Measurements from ENCODE around the gene DSTYK.
"Not testable (repeated sequence)": the region's sequence is repeated elsewhere in the genome, so short reads cannot be mapped to it uniquely, and the experiment has no call there.

Gene DSTYK

GRCh38 chr1:205171369-205171768 is 40.1 kb downstream of the DSTYK start:
- peak in 1 of 2 donors; percentile 21 for DNase-seq

DNA sequence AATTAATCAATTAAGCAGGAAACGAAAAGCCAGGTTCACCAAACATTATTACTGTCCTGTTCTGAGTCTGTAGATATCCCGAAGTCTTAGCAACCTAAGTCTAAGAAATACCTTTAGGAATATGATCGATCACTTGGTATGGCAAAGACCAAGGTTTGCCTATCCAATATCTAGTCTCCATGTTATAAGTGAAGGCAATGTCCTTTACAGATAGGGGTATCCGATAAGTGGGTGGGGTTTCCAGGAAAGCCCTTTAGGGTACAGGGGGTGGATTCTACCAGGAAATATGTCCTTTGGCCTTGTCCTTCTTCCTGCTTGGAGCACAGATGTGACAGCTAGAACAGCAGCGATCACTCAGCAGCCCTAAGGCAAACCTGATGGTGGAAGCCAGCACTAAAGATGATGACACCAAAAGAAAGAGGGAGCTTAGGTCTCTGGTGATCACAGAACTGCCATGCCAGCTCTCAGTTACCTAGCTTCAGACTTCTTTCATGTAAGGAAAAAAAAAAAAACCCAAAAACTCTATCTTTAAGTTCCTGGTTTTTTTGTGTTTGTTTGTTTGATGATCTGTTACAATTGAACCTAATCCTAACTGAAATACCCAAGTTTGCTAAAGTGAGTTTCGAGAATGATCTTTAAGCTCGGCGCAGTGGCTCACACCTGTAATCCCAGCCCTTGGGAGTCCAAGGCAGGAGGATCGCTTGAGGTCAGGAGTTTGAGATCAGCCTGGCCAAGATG is 40.8 kb downstream of the DSTYK start:
- no peak for DNase-seq

- DNase-seq: no peak
These were observed 42.3 kb downstream of the DSTYK start for GRCh38 chr1:205169248-205169647.

DNA sequence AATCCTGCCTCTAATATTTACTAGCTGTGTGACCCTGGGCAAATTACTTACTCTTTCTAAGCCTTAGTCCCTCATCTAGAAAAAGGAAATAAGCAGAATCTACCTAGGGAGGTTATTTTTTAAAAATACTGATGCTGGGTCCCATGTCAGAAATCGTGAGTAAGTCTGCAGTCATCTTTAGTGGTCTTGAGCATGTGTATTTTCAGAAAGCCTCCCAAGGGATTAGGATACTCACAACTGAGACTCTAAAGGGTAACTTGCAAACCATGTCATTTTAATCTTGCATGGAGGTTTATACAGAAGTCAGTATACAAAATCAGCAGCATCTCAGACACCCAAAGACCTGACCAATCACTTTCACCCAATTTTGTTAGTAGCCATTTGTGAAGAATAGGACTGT is 43.2 kb downstream of the DSTYK start:
- DNase-seq: no peak

DNA sequence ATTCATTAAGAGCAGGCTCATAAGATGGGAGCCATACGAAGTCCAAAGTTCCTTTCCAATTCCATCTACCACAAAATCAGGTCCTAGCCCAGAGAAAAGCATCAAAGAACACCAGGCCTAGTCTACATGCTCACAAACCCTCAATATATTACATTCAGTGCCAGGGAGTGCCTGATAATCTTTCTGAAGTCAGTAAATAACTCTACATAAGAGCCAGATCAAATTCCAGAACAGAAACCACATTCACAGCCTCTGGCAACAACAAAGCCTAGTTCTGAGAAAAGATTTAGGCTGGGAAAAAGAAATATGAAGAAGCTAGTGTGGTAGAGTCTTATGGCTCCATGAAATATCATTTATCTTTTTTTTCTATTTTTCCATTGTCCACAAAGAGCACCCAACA is 49.2 kb downstream of the DSTYK start:
- DNase-seq: no peak

DNA sequence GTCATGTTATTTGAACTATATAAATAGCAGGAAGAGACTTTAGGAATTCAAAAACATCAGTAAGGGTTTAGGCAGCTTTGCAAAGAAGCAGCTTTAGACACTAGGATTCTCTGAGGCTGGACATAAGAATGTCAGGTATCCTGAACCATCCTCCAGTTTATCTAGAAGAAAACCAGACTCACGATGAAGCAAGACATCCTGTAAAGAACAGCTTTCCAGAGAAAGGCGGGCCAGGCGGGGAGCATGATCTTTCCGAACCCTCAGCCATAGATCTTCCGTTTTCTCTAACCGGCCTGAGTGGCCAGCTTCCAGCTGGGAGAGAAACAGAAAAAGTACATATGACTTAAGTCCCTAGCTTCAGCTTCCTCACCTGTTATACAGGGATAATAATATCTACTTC is 50.4 kb downstream of the DSTYK start:
- DNase-seq: no peak

- DNase-seq: no peak
These were observed 53.4 kb downstream of the DSTYK start for GRCh38 chr1:205158048-205158616.

DNA sequence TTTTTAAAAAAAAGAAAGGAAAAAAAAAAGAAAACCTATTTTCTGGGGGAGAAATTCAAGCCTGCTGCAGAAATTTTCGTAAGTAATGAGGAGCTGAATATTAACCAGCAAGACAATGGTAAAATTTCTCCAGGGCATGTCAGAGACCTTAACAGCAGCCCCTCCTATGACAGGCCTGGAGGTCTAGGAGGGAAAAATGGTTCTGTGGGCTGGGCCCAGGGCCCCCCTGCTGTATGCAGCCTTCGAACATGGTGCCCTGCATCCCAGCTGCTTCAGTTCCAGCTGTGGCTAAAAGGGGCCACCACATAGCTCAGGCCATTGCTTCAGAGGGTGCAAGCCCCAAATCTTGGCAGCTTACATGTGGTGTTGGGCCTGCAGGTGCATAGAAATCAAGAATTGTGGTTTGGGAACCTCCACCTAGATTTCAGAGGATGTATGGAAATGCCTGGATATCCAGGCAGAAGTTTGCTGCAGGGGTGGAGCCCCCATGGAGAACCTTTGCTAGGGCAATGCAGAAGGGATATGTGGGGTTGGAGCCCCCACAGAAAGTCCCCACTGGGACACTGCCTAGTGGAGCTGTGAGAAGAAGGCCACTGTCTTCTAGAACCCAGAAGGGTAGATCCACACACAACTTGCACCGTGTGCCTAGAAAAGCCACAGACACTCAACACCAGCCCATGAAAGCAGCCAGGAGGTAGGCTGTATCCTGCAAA is 55.7 kb downstream of the DSTYK start:
- not testable (repeated sequence) for DNase-seq

GRCh38 chr1:205152505-205152904 is 59.0 kb downstream of the DSTYK start:
- no peak for DNase-seq

GRCh38 chr1:205150651-205151428 is 60.7 kb downstream of the DSTYK start:
- no peak for DNase-seq

DNA sequence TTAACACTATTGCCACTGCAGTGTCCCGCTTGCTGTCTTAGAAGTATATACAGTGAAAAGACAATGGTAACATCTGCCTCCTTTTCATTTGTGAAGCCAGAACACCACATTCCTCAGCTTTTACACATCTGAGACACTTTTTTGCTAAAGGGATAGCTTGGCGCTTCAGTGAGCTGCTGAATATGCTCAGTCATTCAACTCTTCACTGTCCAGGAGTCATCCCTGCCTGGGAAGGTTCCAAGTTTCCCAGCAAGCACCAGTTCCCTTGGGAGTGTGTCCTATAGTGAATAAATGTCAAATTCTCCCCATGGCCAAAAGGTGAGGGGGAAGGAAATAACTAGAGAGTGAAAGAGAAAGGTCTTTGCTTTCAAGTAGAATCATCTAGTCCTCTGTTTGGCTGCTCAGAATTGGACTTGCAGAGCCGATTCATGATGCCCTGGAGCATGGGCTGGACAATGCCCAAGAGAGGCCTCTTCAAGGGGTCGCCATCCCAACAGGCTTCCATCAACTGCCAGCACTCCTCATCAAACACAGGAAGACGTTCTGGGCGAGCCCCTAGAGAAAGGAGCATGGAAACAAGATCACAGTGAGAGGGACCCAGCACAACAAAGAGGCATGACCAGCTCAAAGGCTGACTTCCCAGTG is 64.2 kb downstream of the DSTYK start:
- no peak for DNase-seq

DNA sequence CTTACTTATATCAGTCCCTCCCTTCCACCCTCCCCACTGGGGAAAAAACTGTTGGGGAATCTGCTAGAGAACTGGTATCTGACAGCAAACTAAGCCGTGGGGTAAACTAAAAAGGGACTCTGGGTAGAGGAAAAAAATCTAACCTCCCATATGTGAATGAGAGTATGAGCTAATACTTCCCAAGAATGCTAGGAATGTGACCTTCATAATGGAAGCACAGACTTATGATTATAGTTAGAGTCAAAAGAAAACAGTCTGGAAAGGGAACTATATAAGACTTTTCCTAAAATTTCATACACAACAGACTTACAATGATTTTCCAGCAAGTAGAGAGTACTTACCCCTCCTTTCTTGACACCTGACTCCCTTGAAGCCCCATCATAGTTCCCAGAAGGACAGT is 66.8 kb downstream of the DSTYK start:
- DNase-seq: no peak

DNA sequence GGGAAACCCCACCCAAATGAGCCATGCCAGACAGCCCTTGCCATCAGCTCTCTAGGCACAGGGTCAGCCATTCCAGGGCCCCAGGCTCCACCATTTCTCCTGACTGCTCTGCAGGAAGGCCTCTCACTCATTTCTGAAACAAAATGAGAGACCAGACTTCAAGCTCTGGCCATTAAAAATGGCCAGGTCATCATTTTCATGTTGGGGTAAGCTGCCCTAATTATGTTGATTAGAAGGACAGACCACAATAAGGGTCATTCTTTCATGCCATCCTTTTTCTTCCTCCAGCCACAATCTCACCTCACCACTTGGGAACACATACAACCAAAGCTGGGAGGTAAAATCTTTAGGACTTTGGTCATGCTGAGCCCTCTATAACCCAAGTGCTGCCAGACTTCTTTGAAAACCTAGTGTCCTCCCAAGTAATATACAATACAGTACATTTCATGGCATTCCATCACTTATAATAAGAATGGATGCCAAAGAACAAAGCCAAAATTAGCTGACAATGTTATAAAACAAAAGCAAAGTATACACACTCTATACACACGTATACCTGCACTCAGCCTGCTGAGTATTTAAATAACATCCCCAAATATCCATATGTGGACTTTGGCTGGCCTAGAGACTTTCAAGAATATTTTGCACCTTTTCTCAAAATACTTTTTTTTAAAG is 67.3 kb downstream of the DSTYK start:
- DNase-seq: no peak

DNA sequence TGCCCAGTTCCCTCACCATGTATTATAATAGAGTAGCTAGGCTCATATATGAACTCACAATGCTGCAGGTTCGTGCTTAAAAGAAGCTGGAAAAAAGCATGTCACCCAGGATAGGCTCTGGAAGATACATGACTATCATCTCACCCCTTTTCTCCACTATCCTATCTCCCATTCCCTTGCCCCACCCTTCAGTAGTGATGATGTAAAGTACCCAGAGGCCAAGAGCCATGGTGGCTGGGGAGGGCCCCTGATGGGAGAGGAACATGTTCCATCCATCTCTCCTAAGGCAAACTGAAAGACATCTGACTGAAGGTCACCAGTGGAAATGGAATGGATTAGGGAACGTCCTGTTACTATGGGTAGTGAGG is 69.4 kb downstream of the DSTYK start:
- DNase-seq: no peak

GRCh38 chr1:205141236-205142101 is 70.0 kb downstream of the DSTYK start:
- DNase-seq: peak; percentile 65 to 73

DNA sequence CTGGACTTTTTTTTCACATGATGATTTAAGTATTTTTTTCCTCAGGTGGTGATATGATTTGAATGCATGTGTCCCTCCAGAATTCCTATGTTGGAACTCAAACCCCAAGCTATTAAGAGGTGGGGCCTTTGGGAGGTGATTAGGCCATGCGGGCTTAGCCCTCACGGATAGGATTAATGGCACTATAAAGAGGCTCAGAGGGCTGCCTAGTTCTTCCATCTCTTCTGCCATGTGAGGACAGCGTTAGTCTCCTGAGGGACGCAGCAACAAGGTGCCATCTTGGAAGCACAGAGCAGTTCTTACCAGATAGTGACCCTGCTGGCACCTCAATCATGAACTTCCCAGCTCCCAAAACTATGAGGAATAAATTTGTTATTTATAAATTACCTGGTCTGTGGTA is 71.4 kb downstream of the DSTYK start:
- DNase-seq: no peak

GRCh38 chr1:205137901-205138300 is 73.6 kb downstream of the DSTYK start:
- no peak for DNase-seq

DNA sequence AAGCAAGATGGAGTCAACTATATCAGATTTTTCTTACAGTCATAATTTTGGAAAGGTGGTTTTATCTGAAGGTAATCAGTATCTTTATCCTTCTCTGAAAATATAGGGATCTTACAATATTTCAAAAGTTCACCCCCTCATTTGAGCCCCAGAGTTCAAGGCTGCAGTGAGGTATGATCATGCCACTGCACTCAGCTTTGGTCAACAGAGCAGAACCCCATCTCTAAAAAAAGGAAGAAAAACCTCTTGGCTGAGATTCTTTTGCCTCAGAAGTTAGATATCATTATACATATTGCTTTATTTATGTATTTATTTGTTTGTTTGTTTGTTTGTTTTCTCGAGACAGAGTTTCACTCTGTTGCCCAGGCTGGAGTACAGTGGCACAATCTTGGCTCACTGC is 78.2 kb downstream of the DSTYK start:
- no peak for DNase-seq

DNA sequence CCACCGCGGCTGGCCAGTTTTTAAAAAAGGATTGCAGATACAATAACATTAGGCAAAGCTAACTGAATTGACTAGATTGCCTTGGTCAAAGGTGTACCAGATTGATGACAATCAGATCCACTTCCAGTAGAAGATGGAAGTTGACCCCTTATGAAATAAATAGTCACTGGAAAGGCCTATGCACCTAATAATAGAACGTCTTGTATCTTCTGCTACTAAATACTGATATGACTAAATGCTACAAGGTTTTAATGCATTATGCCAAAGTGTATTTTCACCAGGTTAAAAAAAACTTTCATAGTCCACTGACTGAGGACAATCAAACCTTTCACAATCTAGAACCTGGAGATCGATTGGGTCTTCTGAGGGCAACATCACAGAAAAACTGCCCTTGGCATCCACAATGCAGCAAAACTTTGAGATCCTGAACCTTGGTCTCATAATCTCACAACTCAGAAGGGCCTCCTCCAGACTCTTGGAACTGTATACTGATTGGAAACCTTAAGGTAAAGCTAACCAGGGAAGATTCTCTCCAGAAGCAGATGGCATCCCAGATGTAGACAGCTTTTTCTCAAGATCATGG is 82.0 kb downstream of the DSTYK start:
- no peak for DNase-seq

DNA sequence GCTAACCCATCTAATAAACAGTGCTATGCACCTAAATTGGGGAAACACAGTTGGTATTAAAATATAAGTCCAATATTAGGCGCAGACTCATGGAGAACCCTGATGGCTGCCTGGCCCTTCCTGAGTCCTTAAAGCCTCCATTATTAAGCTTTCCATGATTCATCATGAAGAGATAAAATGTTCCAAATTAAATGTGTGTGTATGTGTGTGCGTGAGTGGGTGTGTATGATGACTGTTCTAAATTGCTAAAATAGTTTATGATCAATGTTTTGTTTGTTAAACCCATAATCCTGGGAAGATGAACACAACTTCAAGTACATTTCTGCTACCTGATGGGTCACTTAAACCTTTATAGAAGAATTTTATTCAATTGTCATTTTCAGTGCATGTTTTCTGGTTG is 83.5 kb downstream of the DSTYK start:
- DNase-seq: no peak

DNA sequence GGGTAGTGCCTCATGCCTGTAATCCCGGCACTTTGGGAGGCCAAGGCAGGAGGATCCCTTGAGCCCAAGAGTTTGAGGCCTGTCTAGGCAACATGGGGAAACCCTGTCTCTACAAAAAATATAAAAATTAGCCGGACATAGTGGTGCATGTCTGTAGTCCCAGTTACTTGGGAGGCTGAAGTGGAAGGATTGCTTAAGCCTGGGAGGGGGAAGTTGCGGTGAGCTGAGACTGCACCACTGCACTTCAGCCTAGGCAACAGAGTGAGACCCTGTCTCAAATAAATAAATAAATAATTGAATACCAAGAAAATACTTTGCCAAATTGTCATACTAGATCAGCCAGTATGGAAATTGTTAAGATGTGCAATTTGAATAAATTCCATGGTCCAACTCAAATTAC is 83.9 kb downstream of the DSTYK start:
- no peak for DNase-seq
